ENCODE data around the gene PEAK1.

The PEAK1 gene

GRCh38 chr15:77093436-77093835 is 326.5 kb downstream of the PEAK1 start:
- no peak for DNase-seq (ENCODE audit: low spot score)

DNA sequence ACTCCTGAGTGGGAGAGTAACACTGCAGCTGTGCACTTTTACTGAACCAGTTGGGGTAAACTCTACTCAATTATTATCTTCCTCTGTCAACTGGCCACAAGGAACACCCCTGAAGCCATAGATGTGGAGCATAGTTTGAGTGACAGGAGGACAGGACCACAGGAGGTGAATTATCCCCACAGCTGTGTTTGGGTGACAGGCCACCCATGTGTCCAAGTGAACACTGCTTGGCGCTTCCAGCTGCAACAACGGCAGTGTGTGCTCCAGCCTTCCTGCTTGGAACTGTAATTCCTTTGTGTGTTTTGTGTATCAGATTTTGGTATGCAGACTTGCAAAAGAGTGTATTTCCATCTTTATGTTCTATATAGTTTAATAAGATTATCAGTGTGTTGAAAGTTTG is 328.8 kb downstream of the PEAK1 start:
- DNase-seq (ENCODE audit: low spot score) = no peak

GRCh38 chr15:77087213-77087612 is 332.7 kb downstream of the PEAK1 start:
- no peak for DNase-seq (ENCODE audit: low spot score)

GRCh38 chr15:77085297-77085696 is 334.6 kb downstream of the PEAK1 start:
- DNase-seq (ENCODE audit: low spot score) = no peak

- DNase-seq (ENCODE audit: low spot score) = no peak
These were observed 335.5 kb downstream of the PEAK1 start for GRCh38 chr15:77084436-77084835.

DNA sequence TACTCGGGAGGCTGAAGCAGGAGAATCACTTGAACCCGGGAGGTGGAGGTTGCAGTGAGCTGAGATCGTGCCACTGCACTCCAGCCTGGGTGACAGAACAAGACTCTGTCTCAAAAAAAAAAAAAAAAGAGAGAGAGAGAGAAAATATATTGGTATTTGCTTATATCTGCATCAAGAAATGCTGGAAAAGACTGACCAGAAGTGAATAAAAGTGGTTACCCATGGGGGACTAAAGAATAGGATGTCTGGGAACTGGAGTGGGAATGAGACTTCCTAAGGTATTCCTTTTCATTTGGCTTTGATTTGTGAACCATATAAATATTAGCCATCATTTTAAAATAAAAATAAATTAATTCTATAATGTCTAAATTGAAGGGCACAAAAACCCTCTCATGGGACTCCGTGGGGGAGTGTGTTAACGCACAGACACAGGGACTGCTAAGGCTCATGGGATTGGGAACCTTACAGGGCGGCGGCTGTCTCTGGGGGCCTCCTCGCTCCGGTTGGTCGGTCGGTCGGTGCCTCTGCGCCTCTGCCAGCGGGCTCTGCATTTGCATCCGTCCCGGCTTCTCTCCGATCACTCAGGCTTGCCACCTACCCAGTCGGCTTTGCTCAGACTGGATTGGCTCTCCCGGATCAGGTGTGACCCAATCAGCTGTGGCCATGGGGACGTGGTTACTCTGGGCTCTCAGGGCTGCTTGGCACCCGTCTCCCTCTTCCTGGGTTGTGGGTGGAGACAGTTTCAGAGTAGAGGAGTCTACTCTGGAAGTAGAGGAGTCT is 336.3 kb downstream of the PEAK1 start:
- peak; percentile 95 for DNase-seq (ENCODE audit: low spot score)

- DNase-seq (ENCODE audit: low spot score) = no peak
These were observed 337.9 kb downstream of the PEAK1 start for GRCh38 chr15:77081971-77082370.

- no peak for DNase-seq (ENCODE audit: low spot score)
These were observed 343.5 kb downstream of the PEAK1 start for GRCh38 chr15:77076323-77076915.

DNA sequence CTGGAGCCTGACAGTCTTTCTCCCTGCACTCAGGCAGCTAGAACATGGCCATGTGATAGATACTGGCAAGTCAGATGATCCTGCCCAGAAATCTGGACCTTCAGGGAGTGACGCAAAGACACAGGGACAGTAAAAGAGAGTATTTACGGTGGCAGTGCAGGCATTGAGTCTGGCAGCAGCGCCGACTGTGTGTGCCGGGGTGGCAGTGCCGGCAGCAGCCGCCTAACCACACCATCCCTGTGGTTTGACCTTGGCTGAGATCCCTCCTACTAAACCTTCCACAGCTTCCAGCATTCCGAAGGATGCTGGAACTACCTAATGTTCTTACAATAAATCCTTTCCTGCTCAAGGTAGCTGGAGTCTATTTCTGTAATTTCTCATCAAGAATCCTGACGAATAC is 344.4 kb downstream of the PEAK1 start:
- DNase-seq (ENCODE audit: low spot score) = no peak

DNA sequence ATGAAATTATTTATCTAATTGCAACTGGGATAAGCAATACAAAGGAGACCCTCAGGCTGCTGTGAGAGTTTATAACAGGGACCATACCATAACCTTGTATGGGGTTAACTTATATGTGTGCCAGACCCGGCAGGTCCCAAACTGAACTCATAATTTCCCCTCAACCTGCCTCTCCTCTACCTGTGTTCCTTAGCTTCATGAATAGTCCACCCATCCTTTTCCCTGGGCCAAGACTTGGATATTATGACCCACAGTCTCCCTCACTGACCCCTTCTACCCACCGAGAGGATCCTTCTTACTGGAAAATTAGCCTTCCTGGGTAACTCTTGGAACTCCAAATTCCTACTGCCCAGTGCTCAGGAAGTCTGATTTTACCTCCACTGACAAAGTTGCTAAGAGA is 345.6 kb downstream of the PEAK1 start:
- no peak for DNase-seq (ENCODE audit: low spot score)

DNA sequence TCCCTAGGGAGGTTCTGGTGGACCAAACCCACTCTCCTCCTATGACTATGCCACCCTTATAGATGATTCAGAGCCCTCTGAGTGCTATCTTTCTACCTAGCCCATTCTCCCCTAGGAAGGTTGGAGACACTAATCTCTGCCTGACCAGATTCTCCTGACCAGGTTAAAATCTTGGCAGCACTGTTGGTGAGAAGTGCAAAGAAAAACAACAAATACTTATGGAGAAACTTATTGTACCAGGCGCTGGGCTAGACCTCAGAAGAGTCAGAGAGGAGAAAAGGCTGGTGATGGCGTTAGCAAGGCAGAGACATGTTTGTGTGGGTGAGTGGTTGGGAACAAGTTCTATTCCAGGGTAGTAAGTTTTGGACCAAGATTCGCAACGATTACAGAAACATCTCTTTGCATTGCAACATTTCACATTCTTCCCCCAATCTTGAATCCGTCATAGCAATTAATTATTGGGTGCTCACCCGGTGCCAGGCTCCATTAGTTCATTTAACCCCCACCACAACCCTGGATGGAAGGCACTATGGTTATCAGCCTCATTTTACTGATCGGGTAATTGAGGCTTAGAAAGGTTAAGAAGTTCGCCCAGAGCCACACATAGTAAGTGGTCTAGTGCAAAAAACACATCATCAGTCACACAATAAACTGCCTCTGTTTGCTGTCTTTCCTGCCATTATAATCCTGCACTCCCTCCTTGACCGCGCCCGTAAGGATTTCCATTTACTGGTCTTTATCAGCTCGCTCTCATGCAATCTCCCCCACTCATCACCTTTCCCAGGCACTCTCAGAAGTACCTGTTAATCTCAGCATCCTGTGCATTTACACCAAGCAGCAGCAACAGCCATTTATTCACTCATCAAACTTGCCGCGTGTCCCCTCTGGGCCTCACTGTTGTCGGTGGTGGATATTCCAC is 348.3 kb downstream of the PEAK1 start:
- no peak for DNase-seq (ENCODE audit: low spot score)

DNA sequence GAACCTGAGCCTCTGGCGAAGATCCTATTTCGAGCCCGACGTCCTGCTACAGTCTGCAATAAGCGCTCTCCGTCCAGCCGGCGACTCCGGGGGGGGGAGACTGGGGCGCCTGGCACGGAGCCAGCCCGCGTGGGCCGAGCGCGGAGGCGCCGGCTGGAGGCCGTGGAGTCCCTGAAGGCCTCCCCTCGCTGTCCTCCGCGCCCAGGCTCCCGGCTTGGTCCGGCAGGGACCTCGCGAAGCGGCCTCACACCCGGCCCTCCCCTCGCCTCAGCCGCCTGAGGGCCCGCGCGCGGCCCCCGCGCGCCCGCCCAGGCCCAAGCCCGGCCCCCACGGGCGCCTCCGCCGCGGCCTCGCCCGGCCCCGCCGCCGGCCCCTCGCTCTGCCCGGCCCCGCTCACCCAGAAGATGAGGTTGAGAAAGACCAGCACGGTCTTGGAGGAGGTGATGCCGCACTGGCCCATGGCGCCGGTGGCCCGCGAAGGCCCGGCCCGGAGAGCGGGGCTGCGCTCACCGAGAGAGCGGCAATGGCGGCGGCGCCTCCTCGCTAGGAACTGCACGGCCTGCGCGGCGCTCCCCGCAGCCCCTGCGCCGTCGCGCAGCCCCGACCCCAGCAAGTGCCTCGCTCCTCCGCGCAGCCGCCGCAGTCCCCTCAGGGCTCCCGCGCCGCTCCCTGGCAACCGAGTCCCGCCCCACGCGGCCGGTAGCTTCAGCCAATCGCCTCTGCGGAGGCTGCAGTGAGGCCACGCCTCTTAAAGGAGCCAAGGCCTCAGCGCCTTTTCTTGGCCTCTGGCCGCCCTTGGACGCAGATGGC is 349.2 kb downstream of the PEAK1 start, which contains the start of gene TSPAN3:
TSPAN3 (minus strand) TSS at position 615 of the 810 bp plus-strand sequence; CDS start at position 460, 155 bp downstream.
- DNase-seq (ENCODE audit: low spot score) = peak; percentile 95

GRCh38 chr15:77070180-77070494 is 349.8 kb downstream of the PEAK1 start:
- no peak for DNase-seq (ENCODE audit: low spot score)

GRCh38 chr15:77069521-77070121 is 350.3 kb downstream of the PEAK1 start:
- DNase-seq (ENCODE audit: low spot score) = peak; percentile 33

DNA sequence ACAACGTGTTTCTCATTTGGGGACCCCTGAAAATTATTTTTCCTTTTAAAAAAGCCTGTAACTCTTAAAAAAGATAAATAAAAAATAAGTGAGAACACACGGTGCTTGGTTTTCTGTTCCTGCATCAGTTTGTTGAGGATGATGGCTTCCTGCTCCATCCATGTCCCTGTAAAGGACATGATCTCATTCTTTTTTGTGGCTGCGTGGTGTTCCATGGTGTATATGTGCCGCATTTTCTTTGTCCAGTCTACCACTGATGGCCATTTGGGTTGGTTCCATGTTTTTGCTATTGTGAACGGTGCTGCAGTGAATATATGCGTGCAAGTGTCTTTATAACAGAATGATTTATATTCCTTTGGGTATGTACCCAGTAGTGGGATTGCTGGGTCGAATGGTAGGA is 351.3 kb downstream of the PEAK1 start:
- DNase-seq (ENCODE audit: low spot score) = no peak

GRCh38 chr15:77067691-77068367 is 352.1 kb downstream of the PEAK1 start:
- peak; percentile 46 for DNase-seq (ENCODE audit: low spot score)

GRCh38 chr15:77066971-77067690 is 352.8 kb downstream of the PEAK1 start:
- DNase-seq (ENCODE audit: low spot score) = no peak

- DNase-seq (ENCODE audit: low spot score) = no peak
These were observed 355.2 kb downstream of the PEAK1 start for GRCh38 chr15:77064539-77065308.

DNA sequence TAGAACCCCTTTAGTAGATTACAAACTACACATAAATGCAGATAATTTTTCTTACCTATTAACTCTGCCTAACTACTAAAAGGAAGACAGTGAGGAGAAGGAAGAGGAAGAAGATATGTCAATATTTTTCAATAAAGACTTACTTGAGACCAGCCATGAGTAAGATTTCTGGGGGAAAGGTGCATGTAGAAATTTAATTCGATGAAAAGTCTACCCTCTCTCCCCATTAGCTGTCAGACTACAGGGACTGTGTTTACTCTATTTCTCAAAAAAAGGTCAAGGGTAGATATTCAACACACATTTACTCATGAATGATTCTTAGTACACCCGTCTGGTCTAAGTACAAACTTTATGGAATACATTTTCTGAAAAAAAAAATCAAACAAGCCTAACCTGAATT is 355.8 kb downstream of the PEAK1 start:
- DNase-seq (ENCODE audit: low spot score) = no peak

Data from NAMALWA (cell line).